Hematopoietic multipotent progenitor cell treated with erythropoietin and hydrocortisone succinate and interleukin-3 and kit ligand, for 6 days (in vitro differentiated cells): ENCODE results near the gene USP32.
A peak's percentile ranks its signal among the peaks of the same experiment; 100 is the strongest.
"Not testable (repeated sequence)": the region's sequence is repeated elsewhere in the genome, so short reads cannot be mapped to it uniquely, and the experiment has no call there.

Source experiments
- DNase-seq: peaks from one replicate; pipeline ENCODE4 v3.0.0-alpha.2; 2015

Gene USP32

DNA sequence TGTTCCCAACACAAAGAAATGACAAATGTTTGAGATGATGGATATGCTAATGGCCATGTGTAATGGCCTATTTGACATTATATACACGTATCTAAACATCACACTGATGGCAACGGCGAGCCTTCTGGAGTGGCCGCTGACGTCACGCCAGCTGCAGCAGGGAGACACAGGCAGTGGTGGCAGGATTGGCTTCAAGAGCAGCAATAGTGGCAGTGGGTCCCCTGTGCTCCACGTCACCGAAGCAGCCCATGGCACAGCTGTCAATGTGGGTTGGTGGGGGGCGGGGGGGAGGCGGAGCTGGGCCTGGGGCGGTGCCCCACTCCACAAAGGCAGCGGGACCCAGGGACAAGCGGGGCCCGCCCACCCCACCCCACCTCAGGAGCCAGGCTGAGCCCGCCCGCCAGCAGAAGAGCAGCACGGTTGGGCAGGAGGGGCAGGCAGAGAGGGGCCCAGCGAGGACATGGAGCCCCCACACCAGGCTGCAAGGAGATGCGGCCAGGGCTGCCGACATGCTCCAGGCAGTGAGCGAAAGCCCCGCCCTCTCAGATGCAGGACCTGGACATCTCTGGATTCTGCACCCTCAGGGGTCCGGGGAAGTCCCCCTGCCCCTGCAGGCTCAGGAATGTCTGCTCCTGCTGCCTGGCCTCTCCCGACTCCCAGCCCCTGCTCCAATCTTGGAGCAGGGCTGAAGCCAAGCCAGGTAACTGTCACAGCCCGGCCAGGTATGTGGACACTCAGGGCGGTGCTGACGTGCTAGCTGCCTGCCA is 64.6 kb downstream of the USP32 start:
- no peak for DNase-seq

DNA sequence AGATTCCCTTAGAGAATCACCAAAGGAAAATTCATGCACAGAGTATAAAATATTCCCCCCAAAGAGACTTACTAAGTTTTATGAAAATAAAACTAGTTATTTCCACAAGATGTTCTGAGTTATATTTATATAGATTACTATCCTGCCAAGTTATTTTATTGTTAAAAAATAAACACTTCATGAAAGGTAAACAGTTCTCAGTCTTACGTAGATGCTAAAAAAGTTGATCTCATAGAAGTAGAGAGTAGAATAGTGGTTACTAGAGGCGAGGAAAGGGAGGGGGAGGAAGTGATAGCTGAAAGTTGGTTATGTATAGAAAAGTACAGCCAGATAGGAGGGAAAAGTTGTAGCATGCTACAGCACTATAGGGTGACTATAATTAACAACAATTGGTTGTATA is 65.2 kb downstream of the USP32 start:
- no peak for DNase-seq

DNA sequence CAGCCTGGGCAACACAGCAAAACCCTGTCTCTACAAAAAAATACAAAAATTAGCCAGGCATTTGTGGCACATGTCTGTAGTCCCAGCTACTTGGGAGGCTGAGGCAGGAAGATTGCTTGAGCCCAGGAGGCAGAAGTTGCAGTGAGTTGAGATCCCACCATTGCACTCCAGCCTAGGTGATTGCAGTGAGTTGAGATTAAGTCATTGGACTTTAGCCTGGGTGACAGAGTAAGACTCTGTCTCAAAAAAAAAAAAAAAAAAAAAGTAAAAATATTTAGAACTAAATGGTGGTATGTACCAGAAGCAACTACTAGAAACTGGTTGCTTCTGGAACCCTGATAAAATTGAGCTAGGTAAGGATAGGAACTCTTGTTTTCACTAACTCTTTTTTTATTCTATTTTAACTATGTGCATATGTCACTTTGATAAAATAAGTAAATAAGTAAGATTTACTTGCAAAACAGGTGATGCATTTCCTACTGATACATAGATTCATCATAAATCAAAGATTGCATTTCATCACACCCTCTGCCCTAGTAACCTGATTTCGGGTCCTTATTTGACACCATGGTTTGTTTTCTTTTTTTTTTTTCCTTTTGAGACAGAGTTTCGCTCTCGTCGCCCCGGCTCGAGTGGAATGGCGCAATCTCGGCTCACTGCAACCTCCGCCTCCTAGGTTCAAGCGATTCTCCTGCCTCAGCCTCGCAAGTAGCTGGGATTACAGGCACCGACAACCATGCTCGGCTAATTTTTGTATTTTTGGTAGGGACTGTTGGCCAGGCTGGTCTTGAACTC is 66.0 kb downstream of the USP32 start:
- DNase-seq, result no peak

DNA sequence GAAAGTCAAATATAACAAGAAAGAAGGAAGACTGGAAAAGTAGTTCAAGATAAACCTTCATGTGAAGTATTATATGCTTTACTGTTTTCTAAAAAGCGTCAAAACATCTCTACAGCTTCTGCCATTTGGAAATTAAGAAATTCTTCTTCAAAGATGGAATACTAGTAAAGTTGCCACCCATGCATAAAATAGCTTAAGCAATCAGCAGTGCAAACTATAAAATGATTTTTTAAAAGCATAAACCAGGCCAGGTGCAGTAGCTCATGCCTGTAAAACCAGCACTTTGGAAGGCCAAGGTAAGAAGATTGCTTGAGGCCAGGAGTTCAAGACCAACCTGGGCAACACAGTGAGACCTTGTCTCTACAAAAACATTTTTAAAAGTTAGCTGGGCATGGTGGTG is 68.2 kb downstream of the USP32 start:
- no peak for DNase-seq

DNA sequence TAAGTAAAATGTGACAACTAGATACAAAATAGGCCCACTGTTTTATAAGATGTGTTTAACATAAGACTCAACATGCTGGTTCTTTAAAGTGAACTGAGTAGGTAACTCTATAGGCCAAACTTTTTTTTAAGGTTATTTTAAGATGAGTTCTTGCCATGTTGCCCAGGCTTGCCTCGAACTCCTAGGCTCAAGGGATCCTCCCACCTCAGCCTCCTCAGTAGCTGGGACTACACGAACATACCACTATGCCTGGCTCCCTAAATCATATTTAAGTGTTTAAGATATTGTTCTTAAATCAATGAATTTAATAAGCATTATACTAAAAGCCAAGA is 69.9 kb downstream of the USP32 start:
- no peak for DNase-seq

DNA sequence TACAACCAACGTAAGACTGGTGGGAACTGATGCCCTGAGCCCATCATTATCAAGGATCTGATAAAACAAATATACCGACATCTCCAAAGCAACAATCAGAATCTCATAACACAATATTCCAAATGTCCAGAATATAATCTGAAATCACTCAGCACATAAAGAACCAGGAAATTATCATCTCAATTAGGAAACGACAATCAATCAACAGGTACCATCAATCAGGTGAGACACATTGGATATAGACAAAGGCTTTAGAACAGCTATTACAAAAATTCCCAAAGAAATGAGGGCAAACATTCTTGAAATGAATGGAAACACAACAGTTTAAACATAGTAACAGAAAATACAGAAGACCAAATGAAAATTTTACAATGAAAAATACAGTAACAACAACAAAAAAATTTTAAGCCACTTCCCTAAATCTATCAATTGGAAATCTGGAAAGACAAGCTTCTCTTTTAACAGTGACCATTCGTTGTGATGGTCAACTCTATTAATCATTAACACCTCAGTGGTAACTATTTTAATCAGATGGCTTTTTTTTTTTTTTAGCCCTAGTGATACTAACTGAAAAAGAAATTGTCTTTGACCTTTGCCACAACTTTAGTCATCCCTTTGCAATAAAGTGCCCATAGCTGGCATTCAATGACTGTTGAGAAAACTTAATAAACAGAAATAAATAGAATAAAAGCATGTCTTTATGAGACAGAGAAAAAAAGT is 70.4 kb downstream of the USP32 start:
- no peak for DNase-seq

DNA sequence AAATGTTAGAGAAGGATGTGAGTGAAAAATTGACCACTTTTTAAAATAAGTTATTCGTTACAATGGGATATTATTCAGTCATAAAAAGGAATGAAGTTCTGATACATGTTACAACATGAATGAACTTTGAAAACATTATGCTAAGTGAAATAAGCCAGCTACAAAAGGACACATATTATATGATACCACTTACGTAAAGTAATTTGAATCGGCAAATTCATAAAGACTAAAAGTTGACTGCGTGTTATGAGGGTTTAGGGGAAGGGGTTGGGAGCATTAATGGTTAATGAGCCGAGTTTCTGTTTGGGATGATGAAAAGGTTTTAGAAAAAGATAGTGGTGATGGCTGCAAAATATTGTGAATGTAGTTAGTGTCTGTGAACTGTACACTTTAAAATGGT is 73.1 kb downstream of the USP32 start:
- no peak for DNase-seq

DNA sequence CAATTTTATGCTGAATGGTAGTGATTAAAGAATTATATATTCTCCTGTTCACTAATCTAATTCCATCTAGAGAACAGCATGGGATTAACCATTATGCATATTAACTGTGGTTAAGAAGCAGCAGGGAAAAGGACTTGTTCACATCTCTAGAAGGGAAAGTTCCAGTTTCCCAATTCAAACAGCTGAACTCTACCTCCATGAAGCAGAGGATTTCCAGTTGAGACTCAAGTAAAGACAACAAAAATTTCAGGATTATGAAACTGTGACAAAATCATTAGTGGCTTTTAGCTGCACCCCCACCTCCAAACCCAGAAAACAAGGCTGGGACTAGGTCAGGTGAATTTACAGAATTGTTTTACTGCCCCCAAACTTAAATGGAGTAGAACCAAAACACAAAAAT is 73.6 kb downstream of the USP32 start:
- no peak for DNase-seq

DNA sequence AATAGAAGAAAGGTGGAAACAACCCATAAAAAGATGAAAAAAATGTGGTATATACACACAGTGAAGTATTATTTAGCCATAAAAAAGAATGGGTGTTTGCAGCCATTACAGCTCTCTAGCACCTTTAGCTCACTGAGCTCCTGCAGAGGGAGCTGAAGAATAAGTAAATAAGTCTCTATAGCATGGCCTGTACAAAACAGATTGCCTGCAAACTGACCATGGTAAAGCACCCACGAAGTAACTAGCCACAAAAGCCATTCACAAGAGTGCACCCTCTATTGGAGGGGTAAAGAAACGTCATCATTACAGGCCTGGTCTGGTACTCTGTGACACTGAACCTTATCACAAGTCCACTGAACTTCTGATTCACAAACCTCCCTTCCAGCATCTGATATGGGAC is 76.3 kb downstream of the USP32 start:
- peak; percentile 64 for DNase-seq

DNA sequence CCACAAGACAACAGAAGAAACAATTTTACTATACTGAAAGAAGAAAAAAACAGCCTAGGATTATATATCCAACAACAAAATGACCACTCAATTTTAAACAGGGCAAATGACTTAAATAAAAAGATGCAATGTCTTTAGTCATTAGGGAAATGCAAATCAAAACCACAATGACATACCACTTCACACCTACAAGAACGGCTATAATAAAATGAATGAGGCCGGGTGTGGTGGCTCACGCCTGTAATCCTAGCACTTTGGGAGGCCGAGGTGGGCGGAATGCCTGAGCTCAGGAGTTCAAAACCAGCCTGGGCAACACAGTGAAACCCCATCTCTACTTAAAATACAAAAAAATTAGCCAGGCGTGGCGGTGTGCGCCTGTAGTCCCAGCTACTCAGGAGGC is 77.0 kb downstream of the USP32 start:
- not testable (repeated sequence) for DNase-seq

DNA sequence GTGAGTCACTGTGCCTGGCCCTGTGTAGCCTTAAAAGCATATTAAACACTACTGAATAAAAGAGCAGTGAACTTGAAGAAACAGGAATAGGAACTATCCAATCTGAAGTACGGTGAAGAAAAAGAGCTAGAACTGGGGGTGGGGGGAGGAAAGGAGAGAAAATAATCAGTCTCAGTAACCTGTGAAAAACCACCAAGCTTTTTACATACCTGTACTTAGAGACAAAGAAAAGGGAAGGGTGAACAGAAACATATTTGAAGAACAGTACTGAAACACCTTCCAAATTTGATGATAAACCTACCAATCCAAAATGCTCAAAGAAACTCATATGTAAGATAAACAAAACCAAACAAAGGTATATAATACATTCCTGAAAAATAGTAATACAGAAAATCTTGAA is 77.5 kb downstream of the USP32 start:
- no peak for DNase-seq

DNA sequence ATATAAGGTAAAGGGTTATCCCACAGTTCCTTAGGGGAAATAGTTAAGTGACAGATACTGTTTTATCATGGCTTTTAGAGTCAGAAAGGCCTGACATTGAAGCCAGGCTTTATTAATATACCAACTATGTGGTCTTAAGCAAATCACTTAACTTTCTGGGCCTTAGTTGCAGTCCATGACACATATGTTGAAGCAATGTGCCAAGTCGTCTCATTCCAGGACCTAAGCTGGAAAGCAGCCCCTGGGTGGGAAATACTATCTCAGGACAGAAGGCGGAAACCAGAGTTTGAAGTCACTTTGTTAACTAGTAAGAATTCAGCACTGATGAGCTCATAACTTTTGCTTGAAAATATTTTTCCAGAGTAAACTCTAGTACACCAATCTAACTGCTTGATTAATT is 80.0 kb downstream of the USP32 start:
- no peak for DNase-seq

DNA sequence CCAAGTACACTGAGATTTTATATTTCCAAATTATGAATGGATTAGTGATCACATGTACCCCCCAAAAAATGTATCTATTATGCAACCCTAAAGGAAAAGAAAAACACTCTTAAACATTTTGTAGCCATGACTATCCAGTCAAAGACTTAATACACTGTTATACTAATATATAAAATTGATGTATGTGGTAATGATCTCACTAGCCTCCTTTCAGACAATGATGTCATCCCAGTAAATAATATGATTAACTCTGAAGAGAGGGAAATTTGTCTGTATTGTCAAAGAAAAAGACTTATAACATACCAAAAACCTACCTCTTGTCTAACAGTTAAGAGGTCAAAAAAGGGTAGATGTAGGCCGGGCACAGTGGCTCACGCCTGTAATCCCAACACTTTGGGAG is 80.7 kb downstream of the USP32 start:
- DNase-seq, result no peak

DNA sequence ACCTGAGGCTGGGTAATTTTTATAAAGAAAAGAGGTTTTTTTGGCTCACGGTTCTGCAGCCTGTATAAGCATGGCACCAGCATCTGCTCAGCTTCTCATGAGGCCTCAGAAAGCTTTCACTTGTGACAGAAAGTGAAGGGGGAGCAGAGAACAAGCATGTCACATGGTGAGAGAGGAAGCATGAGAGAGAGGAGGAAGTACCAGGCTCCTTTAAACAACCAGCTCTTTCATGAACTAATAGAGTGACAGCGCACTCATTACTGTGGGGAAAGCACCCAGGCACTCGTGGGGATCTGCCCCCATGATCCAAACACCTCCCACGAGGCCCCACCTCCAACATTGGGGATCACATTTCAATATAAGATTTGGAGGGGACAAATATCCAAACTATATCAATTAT is 86.8 kb downstream of the USP32 start:
- DNase-seq, result peak; percentile 62

DNA sequence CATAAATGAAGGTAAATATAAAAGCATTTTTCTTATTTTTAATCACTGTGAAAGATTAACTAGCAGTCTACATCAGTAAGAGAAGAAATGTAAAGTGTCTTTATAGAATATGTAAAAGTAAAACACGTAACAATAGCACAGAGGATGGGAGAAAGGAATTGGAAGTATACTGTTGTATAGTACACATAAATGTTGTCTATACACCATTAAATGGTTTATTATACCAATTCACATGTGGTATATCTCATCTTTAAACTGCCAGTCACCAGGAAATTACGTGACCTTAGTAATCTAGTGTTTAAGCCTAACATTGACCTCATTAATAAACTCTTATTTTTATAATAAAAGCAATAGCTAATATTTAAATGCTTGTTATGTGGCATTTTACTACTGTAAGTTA is 87.4 kb downstream of the USP32 start:
- no peak for DNase-seq

DNA sequence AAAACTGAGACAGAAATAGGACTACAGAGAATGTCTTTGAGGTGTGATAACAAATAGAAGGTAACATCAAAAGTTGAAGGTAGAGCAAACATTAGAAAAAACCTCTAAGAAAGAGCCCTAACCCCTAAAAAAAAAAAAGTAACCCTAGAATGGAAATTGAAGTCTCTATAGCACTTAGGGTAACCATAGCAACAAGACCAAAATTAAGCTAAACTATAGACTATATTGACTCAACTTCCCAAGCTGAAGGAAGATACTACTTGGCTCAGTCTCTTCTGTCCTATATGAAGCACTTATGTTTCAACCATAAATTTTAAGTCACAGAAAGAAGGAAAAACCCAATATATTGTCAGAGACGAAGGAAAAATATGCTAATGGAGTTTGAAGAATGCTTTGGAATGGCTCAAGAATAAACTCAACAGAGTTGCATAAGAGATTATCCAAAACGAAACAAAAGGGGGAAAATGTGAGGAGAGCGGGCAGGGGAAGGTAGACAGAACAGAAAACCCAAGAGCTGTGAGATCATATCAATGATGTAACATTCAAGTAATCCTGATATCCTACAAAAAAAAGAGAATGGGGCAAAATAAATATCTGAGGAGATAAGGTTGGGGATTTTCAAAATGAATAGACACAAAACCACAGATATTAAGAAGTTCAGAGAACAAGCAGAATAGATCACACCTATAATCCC is 88.4 kb downstream of the USP32 start:
- DNase-seq, result no peak

DNA sequence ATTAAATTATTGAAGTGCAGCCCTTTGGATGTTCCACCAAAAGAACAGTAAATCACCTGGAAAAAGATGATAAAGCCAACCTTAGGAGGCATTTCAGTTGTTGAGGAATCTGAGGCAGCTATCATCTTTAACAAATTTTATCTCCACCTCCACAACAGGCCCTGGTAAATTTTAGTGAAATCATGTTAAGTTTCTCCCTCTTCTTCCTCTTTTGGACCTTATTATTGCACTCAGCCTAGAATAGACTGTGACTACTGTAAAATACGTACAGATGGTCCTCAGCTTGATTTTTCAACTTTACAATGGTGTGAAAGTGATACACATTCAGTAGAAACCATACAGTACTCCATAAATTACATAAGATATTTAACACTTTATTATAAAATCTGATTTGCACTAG is 90.3 kb downstream of the USP32 start:
- DNase-seq, result peak; percentile 32

DNA sequence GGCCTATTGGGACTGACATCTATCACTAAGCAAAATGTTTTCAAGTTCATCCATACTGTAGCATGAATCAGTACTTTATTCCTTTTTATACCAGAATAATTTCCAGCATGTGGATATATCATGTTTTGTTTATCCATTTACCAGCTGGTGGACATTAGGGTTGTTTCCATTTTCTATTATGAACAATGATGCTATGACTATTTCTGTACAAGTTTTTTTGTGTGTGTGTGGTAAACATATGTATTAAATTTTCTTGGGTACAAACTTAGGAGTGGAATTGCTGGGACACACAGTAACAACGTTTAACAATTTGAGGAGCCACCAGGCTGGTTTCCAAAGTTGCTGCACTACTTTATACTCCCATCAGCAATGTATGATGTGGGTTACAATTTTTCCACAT is 91.0 kb downstream of the USP32 start:
- DNase-seq, result no peak

DNA sequence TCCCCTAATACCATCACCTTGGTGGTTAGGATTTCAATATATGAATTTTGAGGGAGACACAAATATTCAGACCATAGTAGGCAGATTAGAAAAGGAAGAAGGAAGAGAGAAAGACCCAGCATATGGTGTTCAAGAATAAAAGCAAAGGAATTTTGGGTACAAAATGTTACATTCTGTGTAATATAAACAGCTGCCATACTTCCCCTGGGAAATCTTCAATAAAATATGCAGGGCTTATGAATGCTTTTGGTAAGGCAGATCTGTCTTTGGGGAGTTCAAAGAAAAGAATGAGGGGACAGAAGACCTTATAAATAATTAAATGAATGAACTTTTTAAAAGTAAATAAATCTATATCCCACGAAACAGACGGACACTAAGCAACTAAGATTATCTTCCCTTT is 91.9 kb downstream of the USP32 start:
- DNase-seq, result no peak

DNA sequence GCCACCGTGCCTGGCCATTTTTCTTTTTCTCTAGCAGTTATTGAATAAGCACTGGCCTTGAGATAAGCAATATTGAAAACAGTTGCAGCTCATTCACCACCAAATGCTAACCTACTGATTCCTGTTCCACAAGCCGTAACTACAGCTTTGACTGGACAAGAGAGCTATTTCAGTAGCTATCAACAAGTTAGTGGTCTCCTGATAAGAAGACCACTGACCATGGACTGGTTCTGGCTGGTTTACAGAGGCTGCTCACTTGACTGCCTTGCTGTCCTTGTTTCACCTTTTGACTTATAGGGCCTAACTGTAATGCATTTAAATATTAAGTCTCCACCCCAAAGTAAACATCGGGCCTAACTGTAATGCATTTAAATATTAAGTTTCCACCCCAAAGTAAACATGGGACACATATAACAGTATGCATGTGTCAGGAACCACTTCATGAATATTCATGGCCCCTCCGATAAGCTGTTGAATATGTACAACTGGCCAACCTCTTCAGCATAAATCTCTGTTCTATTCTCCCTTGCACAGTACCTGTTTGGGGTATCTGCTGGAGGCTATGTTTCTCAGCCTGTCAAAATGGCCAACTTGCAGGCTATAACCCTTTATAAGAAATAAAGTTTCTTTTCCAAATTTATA is 94.1 kb downstream of the USP32 start:
- DNase-seq, result peak; percentile 36

DNA sequence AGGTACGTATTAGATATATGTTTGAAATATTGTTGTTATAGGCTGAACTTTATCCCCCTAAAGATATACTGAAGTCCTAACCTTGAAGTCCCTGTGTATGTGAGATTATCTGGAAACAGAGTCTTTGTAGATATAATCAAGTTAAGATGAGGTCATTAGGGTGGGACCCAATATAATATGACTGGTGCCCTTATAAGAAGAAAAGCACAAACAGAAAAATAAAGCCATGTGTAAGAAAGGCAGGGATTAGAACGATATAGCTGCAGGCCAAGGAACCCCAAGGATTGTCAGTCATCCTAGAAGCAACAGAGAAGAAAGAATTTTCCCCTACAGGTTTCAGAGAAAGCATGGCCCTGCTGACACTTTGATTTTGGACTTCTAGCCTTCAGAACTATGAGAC is 95.8 kb downstream of the USP32 start:
- DNase-seq, result peak; percentile 30

DNA sequence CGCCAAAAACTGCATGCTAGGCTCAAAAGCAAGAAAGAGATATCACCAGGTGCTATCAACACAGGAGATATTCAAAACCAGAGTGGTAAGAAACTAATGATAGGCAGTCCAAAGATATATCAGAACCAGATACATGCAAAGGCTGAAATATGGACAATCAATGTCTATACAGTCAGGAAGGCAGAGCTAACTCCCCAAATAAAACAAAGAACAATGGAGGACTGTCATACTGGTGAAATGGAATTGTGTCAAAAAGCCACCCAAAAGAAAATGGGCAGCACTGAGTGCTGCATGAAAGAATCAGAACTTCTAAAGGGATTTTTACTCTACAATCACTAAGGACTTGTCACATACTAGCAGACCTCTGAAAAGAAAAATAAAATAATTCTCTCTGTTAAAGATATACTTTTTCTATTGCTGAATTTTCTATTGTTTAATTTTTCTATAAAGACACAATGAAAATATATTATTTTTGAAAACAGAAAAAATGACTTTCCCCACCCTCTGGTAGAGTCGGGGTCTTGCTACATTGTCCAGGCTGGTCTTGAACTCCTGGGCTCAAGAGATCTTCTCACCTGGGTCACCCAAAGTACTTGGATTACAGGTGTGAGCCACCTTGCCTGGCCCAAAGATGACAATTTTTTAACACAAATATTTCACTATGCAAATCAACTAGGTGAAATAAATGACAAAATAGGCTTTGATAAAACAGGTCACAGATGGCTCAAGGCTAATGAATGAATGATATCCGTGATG is 98.2 kb downstream of the USP32 start:
- DNase-seq, result no peak
